RPMI8226 (cell line): Measurements from ENCODE around the gene FNTB.
A peak's percentile ranks its signal among the peaks of the same experiment; 100 is the strongest.
"Not testable (repeated sequence)": the region's sequence is repeated elsewhere in the genome, so short reads cannot be mapped to it uniquely, and the experiment has no call there.

ENCODE experiments used
- DNase-seq: peaks from one replicate; pipeline ENCODE4 v3.0.0-alpha.2; 2015

Gene FNTB

GRCh38 chr14:65019944-65020566, 33.4 kb downstream of the FNTB start:
- DNase-seq: peak; percentile 23

GRCh38 chr14:65024957-65025356, 38.3 kb downstream of the FNTB start:
- no peak for DNase-seq

- no peak for DNase-seq
These were observed 39.1 kb downstream of the FNTB start for GRCh38 chr14:65025818-65026217.

- DNase-seq: no peak
These were observed 39.8 kb downstream of the FNTB start for GRCh38 chr14:65026526-65026925.

GRCh38 chr14:65027127-65027799, 40.6 kb downstream of the FNTB start:
- DNase-seq: no peak

- no peak for DNase-seq
These were observed 42.2 kb downstream of the FNTB start for GRCh38 chr14:65028937-65029336.

GRCh38 chr14:65031321-65031720, 44.6 kb downstream of the FNTB start:
- not testable (repeated sequence) for DNase-seq

GRCh38 chr14:65032319-65032718, 45.6 kb downstream of the FNTB start:
- DNase-seq: no peak

- no peak for DNase-seq
These were observed 46.5 kb downstream of the FNTB start for GRCh38 chr14:65033181-65033580.

- DNase-seq: no peak
These were observed 47.3 kb downstream of the FNTB start for GRCh38 chr14:65034021-65034420.

GRCh38 chr14:65035049-65035448, 48.4 kb downstream of the FNTB start:
- DNase-seq: no peak

- DNase-seq: no peak
These were observed 52.3 kb downstream of the FNTB start for GRCh38 chr14:65038966-65039365.

- no peak for DNase-seq
These were observed 54.2 kb downstream of the FNTB start for GRCh38 chr14:65040666-65041433.

- no peak for DNase-seq
These were observed 54.8 kb downstream of the FNTB start for GRCh38 chr14:65041434-65041915.

- DNase-seq: no peak
These were observed 55.6 kb downstream of the FNTB start for GRCh38 chr14:65042296-65042695.

GRCh38 chr14:65042731-65043372, 56.2 kb downstream of the FNTB start:
- DNase-seq: no peak

GRCh38 chr14:65043893-65044595, 57.3 kb downstream of the FNTB start:
- DNase-seq: no peak

GRCh38 chr14:65044596-65044959, 57.9 kb downstream of the FNTB start:
- DNase-seq: no peak

GRCh38 chr14:65045006-65045405, 58.3 kb downstream of the FNTB start:
- DNase-seq: no peak

- DNase-seq: no peak
These were observed 59.0 kb downstream of the FNTB start for GRCh38 chr14:65045709-65046108.

GRCh38 chr14:65052832-65053231, 66.1 kb downstream of the FNTB start:
- DNase-seq: no peak

- no peak for DNase-seq
These were observed 66.8 kb downstream of the FNTB start for GRCh38 chr14:65053466-65053865.
